GM13977 (cell line): ENCODE data around the gene CETN1.

Experiments used
- DNase-seq: peaks from one replicate; pipeline ENCODE4 v3.0.0; 2012; ENCODE audit warnings: low spot score
- CTCF ChIP-seq: IDR thresholded peaks from 2 replicates; pipeline ENCODE4 v1.5.1; 2012; ENCODE audit warnings: mild to moderate bottlenecking, control low read depth; ENCODE audit not compliant: insufficient read depth; ENCODE audit errors: extremely low read depth, missing control alignments
- in situ Hi-C: fragments of 300-500 bp; cut with MboI; formaldehyde crosslinking; loops from one replicate; pipeline ENCODE4 v1.12.0; 2022; ENCODE audit warnings: low sequenced_read_pairs, low pct_unique_long_range_greater_than_20kb, mixed read lengths, inconsistent platforms; ENCODE audit not compliant: unreplicated experiment

Gene CETN1

GRCh38 chr18:570256-570655, 9.9 kb upstream of the CETN1 start:
- no peak for TF ChIP-seq CTCF
- DNase-seq: no peak
- in situ Hi-C loops: no loop called here

GRCh38 chr18:570697-571096, 9.5 kb upstream of the CETN1 start:
- no peak for DNase-seq
- no peak for TF ChIP-seq CTCF
- in situ Hi-C loops: no loop called here

GRCh38 chr18:572091-572830, 7.9 kb upstream of the CETN1 start:
- DNase-seq: no peak
- TF ChIP-seq CTCF: no peak
- in situ Hi-C loops: no loop called here

- no peak for DNase-seq
- in situ Hi-C loops: no loop called here
- no peak for TF ChIP-seq CTCF
These were observed 7.3 kb upstream of the CETN1 start for GRCh38 chr18:572831-573289.

- no peak for TF ChIP-seq CTCF
- no peak for DNase-seq
- in situ Hi-C loops: no loop called here
These were observed 6.8 kb upstream of the CETN1 start for GRCh38 chr18:573385-573784.

- no peak for DNase-seq
- TF ChIP-seq CTCF: no peak
- in situ Hi-C loops: no loop called here
These were observed 5.9 kb upstream of the CETN1 start for GRCh38 chr18:574149-574860.
